ENCODE measurements around the gene TBC1D2. TPM values are rescaled to one million over a fixed set of nuclear protein-coding genes. Genes with fewer than 3 reads are reported as not detected.
A peak's percentile ranks its signal among the peaks of the same experiment; 100 is the strongest.

Gene TBC1D2
- total RNA-seq, 6 donors from 2014 or later = 62.4 to 217 (median 119) TPM

DNA sequence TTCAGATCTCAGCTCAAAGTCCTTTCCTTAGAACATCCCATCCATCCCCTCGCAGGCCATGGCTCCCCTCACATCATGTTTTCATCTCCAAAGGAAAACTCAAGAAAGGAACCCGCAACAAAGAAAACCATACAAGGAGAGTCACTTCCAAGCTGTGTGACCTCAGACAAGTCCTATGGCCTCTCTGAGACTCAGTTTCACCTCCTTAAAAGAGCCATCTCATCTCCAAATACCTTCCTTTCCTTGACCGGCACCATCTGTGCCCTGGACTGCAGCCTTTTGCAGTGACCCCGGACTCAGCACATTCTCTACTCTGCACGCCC, 73.7 kb downstream of the TBC1D2 start:
- 88 to 92% methylated on average over 5 of the region's 5 CpGs for WGBS, 2 donors
- no peak for DNase-seq
- H3K9me3 ChIP-seq = no peaks in the 10 kb centered on the region

GRCh38 chr9:98180996-98181395, 74.5 kb downstream of the TBC1D2 start:
- no peak for ATAC-seq (ENCODE audit: low FRiP score in 2 of 2)
- 95 to 98% methylated on average over 6 of the region's 6 CpGs for WGBS, 2 donors

More for the DNA sequence above, 73.7 kb downstream of the TBC1D2 start:
- H3K4me1 ChIP-seq = peaks cover 0 to 6% (median 1%) of the 10 kb centered on the region in 4 donors
- H3K4me3 ChIP-seq = no peak overlapping the region
- no peaks in the 10 kb centered on the region for H3K36me3 ChIP-seq
- no peaks in the 10 kb centered on the region for H3K27me3 ChIP-seq
- TF ChIP-seq CTCF (IDR thresholded peaks at IDR 0.05) (no peak), POLR2A (IDR thresholded peaks at IDR 0.05) (no peak), POLR2AphosphoS5 (IDR thresholded peaks at IDR 0.05) (no peak), EP300 (IDR thresholded peaks at IDR 0.05) (no peak)
- H3K27ac ChIP-seq = no peak overlapping the region
- no peak for ATAC-seq (ENCODE audit: low FRiP score in 2 of 2)

DNA sequence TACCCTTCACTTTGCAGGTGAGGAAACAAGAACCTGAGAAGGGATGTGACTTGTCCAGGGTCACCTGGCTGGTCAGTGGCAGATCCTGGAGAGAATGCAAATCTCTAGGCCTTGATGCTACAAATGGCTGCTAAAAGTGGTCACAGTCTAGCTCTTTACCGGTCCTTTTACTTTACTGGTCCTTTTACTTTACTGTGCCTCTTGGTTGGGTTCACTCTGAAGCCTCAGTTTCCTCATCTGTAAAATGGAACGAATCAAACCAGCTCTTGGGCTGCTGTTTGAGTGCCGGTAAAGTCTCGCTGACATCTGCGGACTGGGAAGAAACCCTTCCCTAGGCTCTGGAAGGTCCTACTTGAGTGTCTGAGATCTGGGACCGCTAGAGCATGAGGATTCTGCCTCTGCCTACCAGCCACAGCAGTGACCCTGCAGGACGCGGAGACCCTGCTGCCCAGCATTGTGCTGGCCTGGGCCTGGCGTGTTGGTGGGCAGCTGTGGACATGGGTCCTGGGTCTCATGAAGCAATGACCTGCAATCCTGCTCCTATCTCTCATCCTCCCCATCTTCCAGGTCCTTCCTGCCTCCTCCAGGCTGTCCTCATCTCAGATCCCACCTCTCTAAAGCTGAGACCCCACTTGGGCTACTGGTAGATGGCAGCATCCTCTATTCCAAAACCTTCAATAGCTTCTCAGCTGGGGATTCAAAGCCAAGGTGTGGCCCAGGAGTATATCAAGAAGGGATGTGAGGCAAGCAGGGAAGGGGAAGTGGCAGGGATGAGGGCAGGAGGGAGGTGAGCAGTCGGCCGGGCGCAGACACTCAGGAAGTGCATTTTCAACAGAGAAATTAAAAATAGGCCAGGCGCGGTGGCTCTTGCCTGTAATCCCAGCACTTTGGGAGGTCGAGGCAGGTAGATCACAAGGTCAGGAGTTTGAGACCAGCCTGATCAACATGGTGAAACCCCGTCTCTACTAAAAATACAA, 76.3 kb downstream of the TBC1D2 start:
- H3K9me3 ChIP-seq = no peaks in the 10 kb centered on the region
- no peak overlapping the region for H3K27ac ChIP-seq
- peaks cover 0 to 6% (median 1%) of the 10 kb centered on the region in 4 donors for H3K4me1 ChIP-seq
- TF ChIP-seq POLR2AphosphoS5 (IDR thresholded peaks at IDR 0.05) (no peak), CTCF (IDR thresholded peaks at IDR 0.05) (no peak), EP300 (IDR thresholded peaks at IDR 0.05) (no peak), POLR2A (IDR thresholded peaks at IDR 0.05) (no peak)
- no peaks in the 10 kb centered on the region for H3K36me3 ChIP-seq
- ATAC-seq (ENCODE audit: low FRiP score in 2 of 2) (no peak), DNase-seq (peak in 1 of 2 donors; percentile 43)
- 70 to 81% methylated on average over 12 to 16 of the region's 16 CpGs for WGBS, 2 donors
- no peak overlapping the region for H3K4me3 ChIP-seq
- H3K27me3 ChIP-seq = no peaks in the 10 kb centered on the region

More at GRCh38 chr9:98180996-98181395, 74.5 kb downstream of the TBC1D2 start:
- Histone ChIP-seq H3K4me1 (peaks cover 0 to 6% (median 1%) of the 10 kb centered on the region in 4 donors), H3K27me3 (no peaks in the 10 kb centered on the region), H3K9me3 (no peaks in the 10 kb centered on the region), H3K36me3 (no peaks in the 10 kb centered on the region), H3K4me3 (no peak overlapping the region), H3K27ac (no peak overlapping the region)
- DNase-seq = no peak
- TF ChIP-seq CTCF (IDR thresholded peaks at IDR 0.05) = no peak
- TF ChIP-seq EP300 (IDR thresholded peaks at IDR 0.05) = no peak
- no peak for TF ChIP-seq POLR2A (IDR thresholded peaks at IDR 0.05)
- TF ChIP-seq POLR2AphosphoS5 (IDR thresholded peaks at IDR 0.05) = no peak

DNA sequence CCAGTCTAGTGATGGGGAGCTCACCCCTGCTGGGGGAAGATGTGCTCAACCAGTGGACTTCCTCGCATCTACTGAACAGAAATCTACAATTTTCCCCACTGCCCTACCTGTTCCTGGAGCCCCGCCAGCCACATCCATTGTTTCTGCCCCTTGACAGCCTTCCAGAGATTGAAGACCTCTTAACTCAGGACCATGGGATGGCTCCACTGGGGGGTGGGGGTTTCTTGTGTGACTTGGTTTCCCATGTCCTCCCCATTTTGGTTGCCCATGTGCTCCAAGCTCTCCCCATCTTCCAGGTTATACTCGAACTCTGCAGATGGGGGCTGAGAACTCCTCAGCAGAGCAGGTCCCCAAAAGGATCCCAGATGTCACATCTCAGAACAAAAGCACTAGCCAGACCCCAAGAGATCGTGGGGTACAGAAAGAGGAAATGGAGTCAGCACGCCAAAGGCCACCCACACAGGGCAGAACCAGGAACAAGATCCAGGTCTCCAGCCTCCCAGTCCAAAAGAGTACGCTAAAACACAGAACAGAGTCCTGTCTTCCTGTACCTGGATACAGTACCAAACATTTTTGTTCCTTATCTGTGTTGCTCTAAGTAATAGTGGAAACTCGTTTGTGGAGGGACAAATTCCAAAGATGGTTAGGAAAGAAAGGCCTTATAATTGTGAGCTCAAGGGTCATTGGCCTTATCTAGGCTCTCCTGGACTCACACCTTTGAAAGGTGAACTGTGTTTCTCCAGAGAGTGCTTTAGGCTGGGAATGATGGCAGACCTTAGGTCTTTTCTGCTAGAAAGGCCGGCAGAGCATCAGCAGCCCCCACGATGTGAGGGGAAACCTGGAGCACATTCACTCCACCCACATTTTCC, 78.8 kb downstream of the TBC1D2 start:
- 68% methylated on average over 7 to 9 of the region's 9 CpGs for WGBS, 2 donors
- Histone ChIP-seq H3K4me3 (no peak overlapping the region), H3K27ac (no peak overlapping the region), H3K4me1 (peaks cover 0 to 6% (median 1%) of the 10 kb centered on the region in 4 donors), H3K27me3 (no peaks in the 10 kb centered on the region), H3K9me3 (no peaks in the 10 kb centered on the region), H3K36me3 (no peaks in the 10 kb centered on the region)
- ATAC-seq (ENCODE audit: low FRiP score in 2 of 2) = no peak
- no peak for TF ChIP-seq POLR2AphosphoS5 (IDR thresholded peaks at IDR 0.05)
- no peak for TF ChIP-seq EP300 (IDR thresholded peaks at IDR 0.05)
- no peak for TF ChIP-seq CTCF (IDR thresholded peaks at IDR 0.05)
- TF ChIP-seq POLR2A (IDR thresholded peaks at IDR 0.05) = no peak
- DNase-seq = no peak

All from upper lobe of left lung (tissue), 6 donors.